Hepatocyte (in vitro differentiated cells): ENCODE measurements around the gene IL6. TPM values are rescaled to one million over a fixed set of nuclear protein-coding genes. Genes with fewer than 3 reads are reported as not detected.

ENCODE experiments used
- DNase-seq: peaks from one replicate; pipeline ENCODE4 v3.0.0-alpha.2; 2016; ENCODE audit warnings: low spot score
- H2AFZ ChIP-seq: fragments of 200-600 bp; sonication (generic); 2 replicates; pipeline ENCODE4 v1.6.0; 2016; ENCODE audit warnings: antibody characterized with exemption, mild to moderate bottlenecking
- H3K27ac ChIP-seq: fragments of 200-600 bp; sonication (generic); 2 replicates; pipeline ENCODE4 v1.5.1; 2016; ENCODE audit warnings: mild to moderate bottlenecking
- H3K27me3 ChIP-seq: fragments of 200-600 bp; sonication (generic); 2 replicates; pipeline ENCODE4 v1.6.1; 2016
- H3K36me3 ChIP-seq: fragments of 200-600 bp; sonication (generic); replicated peaks from 2 replicates; pipeline ENCODE4 v1.5.1; 2016; ENCODE audit warnings: low read depth; ENCODE audit not compliant: insufficient read depth
- H3K4me1 ChIP-seq: fragments of 200-600 bp; sonication (generic); 2 replicates; pipeline ENCODE4 v1.5.1; 2016; ENCODE audit warnings: mild to moderate bottlenecking, moderate library complexity; ENCODE audit not compliant: insufficient read depth
- H3K4me2 ChIP-seq: fragments of 200-600 bp; sonication (generic); 2 replicates; pipeline ENCODE4 v1.6.0; 2016
- H3K4me3 ChIP-seq: fragments of 200-600 bp; sonication (generic); 2 replicates; pipeline ENCODE4 v1.5.1; 2016; ENCODE audit warnings: mild to moderate bottlenecking
- H3K79me2 ChIP-seq: fragments of 200-600 bp; sonication (generic); 2 replicates; pipeline ENCODE4 v1.6.0; 2017; ENCODE audit warnings: mild to moderate bottlenecking
- H3K9me2 ChIP-seq: fragments of 200-600 bp; sonication (generic); replicated peaks from 2 replicates; pipeline ENCODE4 v1.6.0; 2017; ENCODE audit warnings: mild to moderate bottlenecking; ENCODE audit not compliant: insufficient read depth
- H3K9me3 ChIP-seq: fragments of 200-600 bp; sonication (generic); 2 replicates; pipeline ENCODE4 v1.5.1; 2016; ENCODE audit warnings: low read depth, mild to moderate bottlenecking
- H4K20me1 ChIP-seq: fragments of 200-600 bp; sonication (generic); 2 replicates; pipeline ENCODE4 v1.6.0; 2016; ENCODE audit warnings: mild to moderate bottlenecking; ENCODE audit not compliant: insufficient read depth, poor library complexity, severe bottlenecking
- EZH2 ChIP-seq: fragments of 200-600 bp; sonication (generic); IDR thresholded peaks from 2 replicates; pipeline ENCODE4 v1.6.1; 2016; ENCODE audit warnings: antibody characterized with exemption, mild to moderate bottlenecking, borderline replicate concordance
- EZH2phosphoT487 ChIP-seq: fragments of 200-600 bp; sonication (generic); IDR thresholded peaks from one replicate; pipeline ENCODE4 v1.6.1; 2018; ENCODE audit warnings: antibody characterized with exemption, mild to moderate bottlenecking, low read depth, moderate library complexity; ENCODE audit not compliant: unreplicated experiment, severe bottlenecking
- WGBS: methylation state at CpG from one replicate; pipeline ENCODE4 v1.1.6; 2016; ENCODE audit warnings: low lambda C conversion rate; ENCODE audit errors: missing lambda C conversion rate; 5-methylcytosine and 5-hydroxymethylcytosine counted together
- polyA plus RNA-seq: library from polyadenylated mRNA; unstranded; fragments of >200 nt; fragmentation: Nextera tagmentation; extraction: Ambion mirVana; gene quantifications from 2 replicates; pipeline ENCODE4 v1.2.1, GENCODE V29; 2016
- total RNA-seq: library from RNA; depleted of rRNA; stranded (reverse); fragments of >200 nt; gene quantifications from 2 replicates; pipeline ENCODE4 v1.2.3, GENCODE V29; 2014
- TF ChIP-seq, protein P1 (sequence below): fragments of 200-600 bp; sonication (generic); IDR thresholded peaks from 2 replicates; pipeline ENCODE4 v1.5.1; 2016; ENCODE audit warnings: antibody characterized with exemption, mild to moderate bottlenecking; ENCODE audit not compliant: poor library complexity

The IL6 gene
- total and polyA plus RNA-seq, 2 experiments from 2014 or later = 3.4 to 4.3 TPM

DNA sequence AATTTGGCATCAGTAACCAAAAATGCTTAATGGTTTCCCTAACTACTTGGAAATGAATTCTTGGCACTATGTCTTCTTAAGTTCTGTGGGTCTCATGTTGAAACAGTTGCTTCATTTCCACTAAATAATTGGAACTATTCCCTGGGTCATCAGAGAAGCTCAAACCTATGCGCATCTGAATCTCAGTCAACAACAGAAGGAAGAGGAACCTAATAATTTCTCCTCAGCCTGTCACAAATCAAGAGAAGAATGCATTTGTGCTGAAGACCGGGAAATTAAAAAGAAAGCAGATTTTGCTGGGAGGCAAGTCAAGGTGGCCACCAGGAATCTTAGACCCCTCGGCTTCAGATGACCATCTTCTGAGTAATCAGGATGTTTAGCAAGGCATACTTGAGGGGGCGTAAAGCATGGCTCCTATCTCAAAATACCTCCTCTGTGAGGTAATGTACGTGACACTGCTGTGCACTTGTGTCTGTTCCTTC, 54.3 kb downstream of the IL6 start:
- TF ChIP-seq EZH2phosphoT487 = no peak
- TF ChIP-seq, protein P1, sequence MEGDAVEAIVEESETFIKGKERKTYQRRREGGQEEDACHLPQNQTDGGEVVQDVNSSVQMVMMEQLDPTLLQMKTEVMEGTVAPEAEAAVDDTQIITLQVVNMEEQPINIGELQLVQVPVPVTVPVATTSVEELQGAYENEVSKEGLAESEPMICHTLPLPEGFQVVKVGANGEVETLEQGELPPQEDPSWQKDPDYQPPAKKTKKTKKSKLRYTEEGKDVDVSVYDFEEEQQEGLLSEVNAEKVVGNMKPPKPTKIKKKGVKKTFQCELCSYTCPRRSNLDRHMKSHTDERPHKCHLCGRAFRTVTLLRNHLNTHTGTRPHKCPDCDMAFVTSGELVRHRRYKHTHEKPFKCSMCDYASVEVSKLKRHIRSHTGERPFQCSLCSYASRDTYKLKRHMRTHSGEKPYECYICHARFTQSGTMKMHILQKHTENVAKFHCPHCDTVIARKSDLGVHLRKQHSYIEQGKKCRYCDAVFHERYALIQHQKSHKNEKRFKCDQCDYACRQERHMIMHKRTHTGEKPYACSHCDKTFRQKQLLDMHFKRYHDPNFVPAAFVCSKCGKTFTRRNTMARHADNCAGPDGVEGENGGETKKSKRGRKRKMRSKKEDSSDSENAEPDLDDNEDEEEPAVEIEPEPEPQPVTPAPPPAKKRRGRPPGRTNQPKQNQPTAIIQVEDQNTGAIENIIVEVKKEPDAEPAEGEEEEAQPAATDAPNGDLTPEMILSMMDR = no peak
- no peak for TF ChIP-seq EZH2
- H3K27ac ChIP-seq = no peak overlapping the region
- peaks cover 11% of the 10 kb centered on the region for H3K4me1 ChIP-seq
- no peaks in the 10 kb centered on the region for H3K27me3 ChIP-seq
- H3K79me2 ChIP-seq = no peaks in the 10 kb centered on the region
- 73% methylated on average over 5 of the region's 5 CpGs for WGBS
- no peak for DNase-seq
- H3K9me3 ChIP-seq = no peaks in the 10 kb centered on the region
- H3K4me2 ChIP-seq = no peak overlapping the region
- H4K20me1 ChIP-seq = no peaks in the 10 kb centered on the region
- H3K4me3 ChIP-seq = no peak overlapping the region
- no peak overlapping the region for H2AFZ ChIP-seq
- H3K36me3 ChIP-seq = no peaks in the 10 kb centered on the region
- H3K9me2 ChIP-seq = no peaks in the 10 kb centered on the region

Other genes with a start within 250 kb of the IL6 start
- 0.36 TPM in 1 of 2 replicates, not detected in the other for gene STEAP1B, start 227.0 kb upstream of the IL6 start, total RNA-seq
- 0.16 and 0.35 TPM in 2 replicates for gene STEAP1B, start 227.0 kb upstream of the IL6 start, polyA plus RNA-seq
- gene TOMM7, start 95.6 kb downstream of the IL6 start, total RNA-seq = 115 and 215 TPM in 2 replicates
- 322 and 366 TPM in 2 replicates for gene TOMM7, start 95.6 kb downstream of the IL6 start, polyA plus RNA-seq